ENCODE results near the gene TFDP1. TPM values are rescaled to one million over a fixed set of nuclear protein-coding genes. Genes with fewer than 3 reads are reported as not detected.

The TFDP1 gene
- total and polyA plus RNA-seq, 8 donors = 27.3 to 207 (median 56.3) TPM

GRCh38 chr13:113648216-113648610 is 63.7 kb downstream of the TFDP1 start:
- Histone ChIP-seq H3K27ac (peak overlapping the region; percentile 75 to 92 (median 79)), H3K4me3 (no peak overlapping the region)
- DNase-seq = peak in 1 of 2 donors; percentile 25

GRCh38 chr13:113649212-113649611 is 64.7 kb downstream of the TFDP1 start:
- DNase-seq = peak in 1 of 2 donors; percentile 25
- WGBS, 5 donors = 80 to 89% (median 85%) methylated on average over 17 of the region's 17 CpGs

More at GRCh38 chr13:113648216-113648610, 63.7 kb downstream of the TFDP1 start:
- Histone ChIP-seq H3K9me3 (no peaks in the 10 kb centered on the region), H3K36me3 (no peaks in the 10 kb centered on the region), H3K27me3 (no peaks in the 10 kb centered on the region), H3K4me1 (peaks cover 17 to 24% (median 18%) of the 10 kb centered on the region in 4 donors)
- no peak for TF ChIP-seq POLR2AphosphoS5 (IDR thresholded peaks at IDR 0.05)
- no peak for TF ChIP-seq CTCF (IDR thresholded peaks at IDR 0.05)
- no peak for TF ChIP-seq EP300 (IDR thresholded peaks at IDR 0.05)
- no peak for TF ChIP-seq POLR2A (IDR thresholded peaks at IDR 0.05)
- WGBS, 5 donors = 82 to 86% (median 85%) methylated on average over 13 of the region's 13 CpGs
- intact Hi-C loops (cut with DNase I; ENCODE audit: low total_unique reads) = no loop called here

GRCh38 chr13:113650275-113650674 is 65.7 kb downstream of the TFDP1 start:
- intact Hi-C loops (cut with DNase I; ENCODE audit: low total_unique reads) = no loop called here

More at GRCh38 chr13:113649212-113649611, 64.7 kb downstream of the TFDP1 start:
- no peaks in the 10 kb centered on the region for H3K27me3 ChIP-seq
- intact Hi-C loops (cut with DNase I; ENCODE audit: low total_unique reads) = no loop called here
- H3K4me3 ChIP-seq = no peak overlapping the region
- H3K36me3 ChIP-seq = no peaks in the 10 kb centered on the region
- peaks cover 13 to 32% (median 18%) of the 10 kb centered on the region in 4 donors for H3K4me1 ChIP-seq
- TF ChIP-seq EP300 (IDR thresholded peaks at IDR 0.05) = no peak
- no peak for TF ChIP-seq POLR2A (IDR thresholded peaks at IDR 0.05)
- TF ChIP-seq POLR2AphosphoS5 (IDR thresholded peaks at IDR 0.05) = no peak
- TF ChIP-seq CTCF (IDR thresholded peaks at IDR 0.05) = no peak
- peak overlapping the region in 1 of 5 donors; percentile 79 for H3K27ac ChIP-seq
- H3K9me3 ChIP-seq = no peaks in the 10 kb centered on the region

GRCh38 chr13:113650731-113651148 is 66.2 kb downstream of the TFDP1 start:
- intact Hi-C loops (cut with DNase I; ENCODE audit: low total_unique reads) = no loop called here
- 86 to 91% (median 89%) methylated on average over 16 of the region's 16 CpGs for WGBS, 5 donors
- Histone ChIP-seq H3K36me3 (no peaks in the 10 kb centered on the region), H3K27me3 (no peaks in the 10 kb centered on the region), H3K4me3 (no peak overlapping the region), H3K27ac (peak overlapping the region in 1 of 5 donors; percentile 5), H3K9me3 (no peaks in the 10 kb centered on the region), H3K4me1 (peaks cover 13 to 32% (median 18%) of the 10 kb centered on the region in 4 donors)
- peak in 1 of 2 donors; percentile 24 for DNase-seq
- TF ChIP-seq CTCF (IDR thresholded peaks at IDR 0.05) = no peak
- TF ChIP-seq POLR2AphosphoS5 (IDR thresholded peaks at IDR 0.05) = no peak
- no peak for TF ChIP-seq EP300 (IDR thresholded peaks at IDR 0.05)
- no peak for TF ChIP-seq POLR2A (IDR thresholded peaks at IDR 0.05)

More at GRCh38 chr13:113650275-113650674, 65.7 kb downstream of the TFDP1 start:
- DNase-seq = peak in 1 of 2 donors; percentile 25
- Histone ChIP-seq H3K36me3 (no peaks in the 10 kb centered on the region), H3K27me3 (no peaks in the 10 kb centered on the region), H3K27ac (no peak overlapping the region), H3K4me1 (peaks cover 13 to 32% (median 18%) of the 10 kb centered on the region in 4 donors), H3K4me3 (no peak overlapping the region), H3K9me3 (no peaks in the 10 kb centered on the region)
- 84 to 92% (median 88%) methylated on average over 14 to 15 of the region's 15 CpGs for WGBS, 5 donors
- TF ChIP-seq CTCF (IDR thresholded peaks at IDR 0.05) (no peak), POLR2AphosphoS5 (IDR thresholded peaks at IDR 0.05) (no peak), POLR2A (IDR thresholded peaks at IDR 0.05) (no peak), EP300 (IDR thresholded peaks at IDR 0.05) (no peak)
